Astrocyte of the spinal cord (primary cell): ENCODE data around the gene CLEC7A.
A peak's percentile ranks its signal among the peaks of the same experiment; 100 is the strongest.

ENCODE experiments used
- DNase-seq: peaks from one replicate; pipeline ENCODE4 v3.0.0; 2011; ENCODE audit warnings: low read depth, low spot score
- H3K4me3 ChIP-seq: 2 replicates; pipeline ENCODE4 v1.5.1; 2011; ENCODE audit warnings: low read depth, mild to moderate bottlenecking, low read length, moderate library complexity
- in situ Hi-C: cut with HindIII; loops from 2 replicates; pipeline ENCODE4 v1.10.0; 2017; ENCODE audit warnings: low sequenced_read_pairs
- TF ChIP-seq, protein P1 (sequence below): IDR thresholded peaks from 2 replicates; pipeline ENCODE4 v1.5.1; 2012; ENCODE audit warnings: low read depth, mild to moderate bottlenecking, low read length, inconsistent platforms

The CLEC7A gene

DNA sequence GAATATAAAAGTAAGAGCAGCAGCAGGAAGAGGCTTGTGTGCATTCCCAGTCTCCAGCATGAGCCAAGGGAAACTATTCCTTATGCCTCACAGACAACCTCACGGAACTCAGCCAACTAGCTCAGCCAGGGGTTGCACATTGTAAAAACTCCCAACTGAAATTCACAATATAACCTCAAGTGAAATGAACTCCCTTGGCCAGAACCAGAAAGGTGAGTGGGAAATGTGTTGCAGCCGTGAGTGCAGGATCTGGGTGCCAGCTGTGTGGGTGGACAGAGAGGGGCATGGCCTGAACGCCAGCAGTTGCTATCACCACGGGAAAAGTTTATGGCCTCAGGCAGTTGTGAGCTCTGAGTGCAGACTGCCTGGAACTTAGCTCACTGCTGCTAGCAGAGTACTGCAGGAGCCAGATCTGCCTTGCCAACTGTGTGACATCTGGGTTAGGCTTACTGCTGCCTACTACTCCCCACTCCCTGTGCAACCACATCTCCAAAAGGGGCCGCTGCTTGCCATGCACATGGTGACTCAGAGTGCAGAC lies 28.9 kb downstream of the CLEC7A start:
- TF ChIP-seq, protein P1, sequence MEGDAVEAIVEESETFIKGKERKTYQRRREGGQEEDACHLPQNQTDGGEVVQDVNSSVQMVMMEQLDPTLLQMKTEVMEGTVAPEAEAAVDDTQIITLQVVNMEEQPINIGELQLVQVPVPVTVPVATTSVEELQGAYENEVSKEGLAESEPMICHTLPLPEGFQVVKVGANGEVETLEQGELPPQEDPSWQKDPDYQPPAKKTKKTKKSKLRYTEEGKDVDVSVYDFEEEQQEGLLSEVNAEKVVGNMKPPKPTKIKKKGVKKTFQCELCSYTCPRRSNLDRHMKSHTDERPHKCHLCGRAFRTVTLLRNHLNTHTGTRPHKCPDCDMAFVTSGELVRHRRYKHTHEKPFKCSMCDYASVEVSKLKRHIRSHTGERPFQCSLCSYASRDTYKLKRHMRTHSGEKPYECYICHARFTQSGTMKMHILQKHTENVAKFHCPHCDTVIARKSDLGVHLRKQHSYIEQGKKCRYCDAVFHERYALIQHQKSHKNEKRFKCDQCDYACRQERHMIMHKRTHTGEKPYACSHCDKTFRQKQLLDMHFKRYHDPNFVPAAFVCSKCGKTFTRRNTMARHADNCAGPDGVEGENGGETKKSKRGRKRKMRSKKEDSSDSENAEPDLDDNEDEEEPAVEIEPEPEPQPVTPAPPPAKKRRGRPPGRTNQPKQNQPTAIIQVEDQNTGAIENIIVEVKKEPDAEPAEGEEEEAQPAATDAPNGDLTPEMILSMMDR: no peak
- peak; percentile 44 for DNase-seq
- H3K4me3 ChIP-seq: no peak overlapping the region
- in situ Hi-C loops: no loop called here

DNA sequence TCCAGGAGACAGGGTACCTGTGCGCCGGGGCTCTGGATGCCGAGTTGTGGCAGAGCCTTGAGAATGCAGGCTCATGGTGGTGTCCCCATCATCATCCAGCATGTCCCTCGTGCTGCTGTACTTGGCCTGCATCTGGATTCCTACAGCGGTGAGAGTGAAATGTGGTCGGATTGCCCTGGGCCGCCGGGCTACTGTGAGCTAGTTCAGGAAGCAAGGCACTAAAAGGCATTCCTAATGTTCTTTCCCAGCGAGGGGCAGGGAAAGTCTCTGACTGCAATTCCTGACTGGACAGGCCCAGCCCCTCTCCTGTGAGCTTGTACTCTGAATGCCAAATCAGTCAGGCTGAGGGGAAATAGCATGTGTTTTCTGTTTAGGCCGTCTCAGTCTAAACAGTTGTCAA lies 31.2 kb downstream of the CLEC7A start, which contains the start of gene CLEC1A:
TSS of gene CLEC1A (minus strand) at position 195 of the 400 bp plus-strand sequence. CDS start at position 132, 63 bp downstream.
- TF ChIP-seq, protein P1: no peak
- in situ Hi-C loops: no loop called here
- DNase-seq: peak; percentile 33
- no peak within 1 kb of the TSS for H3K4me3 ChIP-seq

DNA sequence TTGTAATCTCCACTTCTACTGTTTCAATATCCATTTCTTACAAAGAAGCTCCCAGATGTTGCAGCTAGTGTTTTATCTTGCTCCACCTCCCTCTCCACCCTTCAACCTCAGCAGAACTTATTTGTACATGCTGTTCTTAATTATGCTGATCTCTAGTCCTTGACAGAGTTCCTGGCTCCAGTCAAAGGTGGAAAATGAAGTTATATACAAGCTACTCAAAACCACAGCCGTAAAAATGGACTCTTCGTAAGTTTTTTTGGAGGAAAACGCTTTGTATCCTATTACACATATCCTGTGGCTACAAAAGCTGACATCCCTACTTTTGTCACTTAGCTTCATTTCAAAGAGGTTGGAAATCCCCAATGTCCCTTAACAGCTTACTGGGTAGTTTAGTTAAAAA lies 32.5 kb downstream of the CLEC7A start:
- no peak overlapping the region for H3K4me3 ChIP-seq
- DNase-seq: peak; percentile 5
- in situ Hi-C loops: no loop called here
- TF ChIP-seq, protein P1: no peak

DNA sequence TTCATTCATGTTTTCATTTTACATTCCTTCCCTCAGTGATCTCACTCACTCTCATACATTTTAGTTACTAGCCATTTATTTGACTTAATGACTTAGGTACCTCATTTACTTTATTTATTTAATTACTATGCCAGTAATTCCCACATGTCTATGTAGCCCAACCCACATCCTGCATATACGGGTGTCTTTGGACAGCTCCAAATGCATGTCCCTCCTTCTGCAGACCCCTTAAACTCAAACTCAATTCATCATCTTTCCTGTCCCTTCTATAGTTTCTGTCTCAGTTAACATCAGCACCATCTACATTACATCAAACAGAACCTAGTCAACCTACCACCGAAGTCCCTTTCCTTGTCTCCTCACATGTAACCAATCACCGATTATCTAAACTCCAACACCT lies 34.0 kb downstream of the CLEC7A start:
- H3K4me3 ChIP-seq: no peak overlapping the region
- in situ Hi-C loops: no loop called here
- TF ChIP-seq, protein P1: no peak
- DNase-seq: no peak

DNA sequence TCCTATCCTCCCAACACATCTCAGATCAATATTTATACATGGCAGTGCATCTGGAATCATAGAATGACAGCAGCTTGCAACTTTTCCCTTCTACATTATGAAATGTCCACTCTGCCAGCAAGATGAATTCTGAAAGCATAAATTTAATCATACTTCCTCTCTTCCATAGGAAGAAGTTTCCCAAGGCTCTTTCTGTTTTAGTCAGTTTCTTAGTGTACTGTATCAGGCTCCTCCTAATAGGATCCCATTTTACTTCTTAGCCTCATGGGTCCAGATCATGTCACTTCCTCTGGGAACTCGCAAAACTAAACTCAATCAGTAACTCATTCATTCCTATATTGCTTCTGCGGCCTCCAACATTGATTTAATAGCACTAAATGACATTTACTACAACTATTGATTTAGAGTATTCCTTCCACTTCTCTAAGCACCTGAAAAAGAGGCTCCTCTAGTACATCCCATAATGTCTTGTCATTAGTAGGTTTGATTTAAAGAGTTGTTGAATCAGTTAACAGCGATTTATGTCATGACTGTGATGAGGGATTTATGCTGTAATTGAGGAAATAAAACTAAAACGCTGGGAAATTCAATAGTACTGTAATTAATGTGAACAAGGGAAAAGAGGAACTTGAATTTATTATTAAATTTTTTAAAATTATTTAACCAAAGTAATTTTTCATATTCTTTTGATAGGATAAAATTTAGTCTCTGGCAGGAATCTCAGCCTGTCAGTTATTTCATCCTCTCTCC lies 35.2 kb downstream of the CLEC7A start:
- TF ChIP-seq, protein P1: no peak
- no peak for DNase-seq
- no peak overlapping the region for H3K4me3 ChIP-seq
- in situ Hi-C loops: no loop called here

DNA sequence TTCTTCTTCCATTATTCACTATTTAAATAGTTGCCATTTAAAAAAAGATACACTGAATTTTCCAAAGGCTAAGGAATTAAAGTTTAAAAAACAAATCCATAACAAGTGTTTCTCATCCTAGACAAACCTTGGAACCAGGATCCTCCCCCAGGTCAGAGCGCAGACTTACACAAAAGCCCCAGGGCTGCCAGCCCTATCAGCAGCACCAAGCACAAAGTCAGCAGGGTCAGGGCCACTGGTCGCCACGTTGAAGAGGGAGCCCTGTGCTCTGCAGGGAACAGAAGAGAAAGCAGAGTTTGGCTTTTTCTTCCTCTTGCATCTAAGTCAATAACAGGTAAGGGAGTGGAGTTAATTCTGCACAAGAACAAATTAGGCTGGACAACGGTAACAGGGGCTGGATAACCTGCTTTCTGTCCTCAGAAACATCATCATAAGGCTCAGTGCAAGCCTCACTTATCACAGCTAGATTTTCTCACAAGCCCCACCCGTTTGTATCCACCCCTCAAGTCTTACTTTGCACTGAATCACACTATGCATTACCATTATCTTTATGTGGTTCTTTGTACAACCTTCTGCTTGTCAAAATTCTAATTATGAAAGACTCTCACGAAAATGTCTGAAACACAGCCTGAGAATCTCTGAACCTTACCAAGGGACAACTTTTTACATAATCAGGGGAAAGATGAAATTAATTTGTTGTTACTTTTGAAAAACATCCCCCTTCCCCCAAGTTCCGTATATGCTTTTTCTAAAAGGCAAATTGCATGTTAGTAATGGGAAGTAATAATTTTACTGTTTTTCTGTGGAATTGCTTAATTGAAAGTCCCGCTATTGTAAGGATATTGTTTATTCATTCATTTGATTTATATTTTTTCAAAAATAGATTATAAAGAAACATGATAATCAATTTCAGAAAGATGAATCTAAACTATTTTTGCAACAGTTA lies 40.8 kb downstream of the CLEC7A start:
- in situ Hi-C loops: no loop called here
- no peak overlapping the region for H3K4me3 ChIP-seq
- TF ChIP-seq, protein P1: no peak
- DNase-seq: no peak
